Uterus (tissue), 2 donors: ENCODE data around the gene CALU.

Experiments used
- CTCF ChIP-seq, 4 experiments: fragments of 200-600 bp in 2 of 4; fragments of 450-650 bp in 2 of 4; sonication (generic) in 2 of 4; IDR thresholded peaks; one replicate each; pipeline ENCODE4 v1.5.1; 2016 to 2019; ENCODE audit warnings: antibody characterized with exemption in 4 of 4, mild to moderate bottlenecking in 2 of 4, moderate library complexity in 1 of 4
- POLR2A ChIP-seq, 2 donors: fragments of 450-650 bp; IDR thresholded peaks; one replicate each; pipeline ENCODE4 v1.6.1; 2016; ENCODE audit warnings: antibody characterized with exemption in 2 of 2, mild to moderate bottlenecking in 1 of 2, moderate library complexity in 1 of 2

GRCh38 chr7:128726059-128726736 lies 13.0 kb upstream of the CALU start:
- TF ChIP-seq POLR2A (IDR thresholded peaks at IDR 0.05) (no peak), CTCF (IDR thresholded peaks at IDR 0.05) (no peak)
